ENCODE data around the gene JMJD1C. TPM values are rescaled to one million over a fixed set of nuclear protein-coding genes. Genes with fewer than 3 reads are reported as not detected.

The JMJD1C gene
- total and polyA plus RNA-seq, 3 donors from 2014 or later, result 29.7 to 111 (median 94.6) TPM

DNA sequence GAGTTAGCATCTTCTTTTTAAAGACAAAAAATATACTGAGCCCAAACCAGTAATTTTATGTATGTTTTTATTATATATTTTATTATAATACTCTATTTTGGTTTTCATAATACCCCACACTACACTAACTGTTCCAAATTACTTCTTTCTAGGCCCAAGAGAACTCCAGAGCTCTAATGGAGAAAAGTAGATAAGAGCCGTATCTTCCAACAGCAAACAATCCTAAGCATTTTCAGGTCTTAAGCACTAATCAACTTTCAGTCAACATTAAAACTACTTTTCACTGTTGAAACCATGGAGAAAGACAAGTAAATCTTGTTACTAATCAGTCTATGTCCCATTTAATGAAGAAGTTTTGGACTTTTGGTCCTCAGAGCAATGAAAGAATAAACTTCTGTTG is 55.1 kb downstream of the JMJD1C start:
- no peak overlapping the region for H3K4me3 ChIP-seq
- H3K27ac ChIP-seq, result no peak overlapping the region
- H3K9me3 ChIP-seq, result no peaks in the 10 kb centered on the region
- no peak for DNase-seq
- TF ChIP-seq, protein P1, sequence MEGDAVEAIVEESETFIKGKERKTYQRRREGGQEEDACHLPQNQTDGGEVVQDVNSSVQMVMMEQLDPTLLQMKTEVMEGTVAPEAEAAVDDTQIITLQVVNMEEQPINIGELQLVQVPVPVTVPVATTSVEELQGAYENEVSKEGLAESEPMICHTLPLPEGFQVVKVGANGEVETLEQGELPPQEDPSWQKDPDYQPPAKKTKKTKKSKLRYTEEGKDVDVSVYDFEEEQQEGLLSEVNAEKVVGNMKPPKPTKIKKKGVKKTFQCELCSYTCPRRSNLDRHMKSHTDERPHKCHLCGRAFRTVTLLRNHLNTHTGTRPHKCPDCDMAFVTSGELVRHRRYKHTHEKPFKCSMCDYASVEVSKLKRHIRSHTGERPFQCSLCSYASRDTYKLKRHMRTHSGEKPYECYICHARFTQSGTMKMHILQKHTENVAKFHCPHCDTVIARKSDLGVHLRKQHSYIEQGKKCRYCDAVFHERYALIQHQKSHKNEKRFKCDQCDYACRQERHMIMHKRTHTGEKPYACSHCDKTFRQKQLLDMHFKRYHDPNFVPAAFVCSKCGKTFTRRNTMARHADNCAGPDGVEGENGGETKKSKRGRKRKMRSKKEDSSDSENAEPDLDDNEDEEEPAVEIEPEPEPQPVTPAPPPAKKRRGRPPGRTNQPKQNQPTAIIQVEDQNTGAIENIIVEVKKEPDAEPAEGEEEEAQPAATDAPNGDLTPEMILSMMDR (IDR thresholded peaks at IDR 0.05), result no peak
- intact Hi-C loops (cut with DNase I; ENCODE audit: low total_unique reads), result no loop called here
- 56 to 65% methylated on average over 1 of the region's 1 CpG for WGBS, 2 donors
- H3K27me3 ChIP-seq, result no peaks in the 10 kb centered on the region
- H3K36me3 ChIP-seq (ENCODE audit: low read depth, missing control alignments), result no peaks in the 10 kb centered on the region
- no peaks in the 10 kb centered on the region for H3K4me1 ChIP-seq

DNA sequence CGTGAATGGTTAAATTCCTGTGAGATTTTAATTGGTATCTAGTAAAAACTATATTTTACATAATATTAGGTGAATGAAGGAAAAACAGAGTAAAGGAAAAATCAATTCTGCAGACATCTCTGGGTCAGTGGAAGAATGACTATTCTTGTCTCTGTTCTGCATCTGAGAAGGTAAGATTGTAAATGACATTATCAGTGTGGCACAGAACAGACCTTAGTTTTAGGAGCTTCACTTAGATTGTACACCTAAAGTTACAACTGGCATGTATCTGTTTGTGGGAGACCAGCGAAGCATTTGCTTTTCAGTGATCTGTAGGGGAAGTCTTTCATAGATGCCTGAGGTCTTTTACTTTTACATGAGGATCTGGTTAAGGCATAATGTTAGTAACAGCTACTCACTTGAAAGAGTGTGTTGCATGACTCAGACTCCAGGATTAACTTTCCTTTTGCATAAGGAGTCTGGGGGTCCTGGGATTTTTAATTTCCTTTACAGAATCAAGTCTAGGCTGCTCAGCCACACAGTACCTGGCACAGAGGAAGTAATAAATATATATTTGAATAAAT is 56.2 kb downstream of the JMJD1C start:
- Histone ChIP-seq H3K36me3 (ENCODE audit: low read depth, missing control alignments) (no peaks in the 10 kb centered on the region), H3K27ac (no peak overlapping the region), H3K4me3 (no peak overlapping the region), H3K4me1 (no peaks in the 10 kb centered on the region), H3K9me3 (no peaks in the 10 kb centered on the region), H3K27me3 (no peaks in the 10 kb centered on the region)
- WGBS, 2 donors, result 76 to 88% methylated on average over 2 of the region's 2 CpGs
- no peak for DNase-seq
- intact Hi-C loops (cut with DNase I; ENCODE audit: low total_unique reads), result no loop called here
- TF ChIP-seq, protein P1 (IDR thresholded peaks at IDR 0.05), result no peak
- TF ChIP-seq POLR2A (IDR thresholded peaks at IDR 0.05), result no peak

DNA sequence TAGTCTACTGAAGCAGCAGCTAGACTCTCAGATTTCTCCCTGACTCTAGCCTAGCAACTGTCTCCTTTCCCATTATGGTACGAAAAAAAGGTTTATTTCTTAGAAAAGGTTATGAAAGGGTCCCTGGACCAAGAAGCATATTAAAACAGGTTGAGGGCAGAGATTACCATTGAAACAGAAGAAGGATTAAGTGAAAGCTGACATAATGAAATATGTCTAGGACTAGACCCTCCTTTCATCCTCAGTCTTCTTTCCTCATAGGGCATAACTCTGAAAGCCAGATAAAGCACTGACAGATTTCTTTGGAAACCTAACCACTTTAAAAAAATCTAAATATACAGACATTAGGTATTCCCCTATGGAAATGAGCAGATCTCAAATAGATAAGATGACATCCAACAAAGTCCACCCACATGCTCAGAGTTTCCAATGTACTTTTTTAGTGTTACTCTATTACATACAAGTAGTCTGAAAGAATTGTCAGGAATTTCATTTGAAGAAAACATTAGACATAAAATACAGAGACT is 58.6 kb downstream of the JMJD1C start:
- Histone ChIP-seq H3K27ac (no peak overlapping the region), H3K36me3 (ENCODE audit: low read depth, missing control alignments) (no peaks in the 10 kb centered on the region), H3K4me1 (no peaks in the 10 kb centered on the region), H3K9me3 (no peaks in the 10 kb centered on the region), H3K4me3 (no peak overlapping the region), H3K27me3 (no peaks in the 10 kb centered on the region)
- WGBS, 2 donors, result 94 to 100% methylated on average over 1 of the region's 1 CpG
- TF ChIP-seq, protein P1 (IDR thresholded peaks at IDR 0.05), result no peak
- no peak for TF ChIP-seq POLR2A (IDR thresholded peaks at IDR 0.05)
- intact Hi-C loops (cut with DNase I; ENCODE audit: low total_unique reads), result no loop called here
- DNase-seq, result no peak

DNA sequence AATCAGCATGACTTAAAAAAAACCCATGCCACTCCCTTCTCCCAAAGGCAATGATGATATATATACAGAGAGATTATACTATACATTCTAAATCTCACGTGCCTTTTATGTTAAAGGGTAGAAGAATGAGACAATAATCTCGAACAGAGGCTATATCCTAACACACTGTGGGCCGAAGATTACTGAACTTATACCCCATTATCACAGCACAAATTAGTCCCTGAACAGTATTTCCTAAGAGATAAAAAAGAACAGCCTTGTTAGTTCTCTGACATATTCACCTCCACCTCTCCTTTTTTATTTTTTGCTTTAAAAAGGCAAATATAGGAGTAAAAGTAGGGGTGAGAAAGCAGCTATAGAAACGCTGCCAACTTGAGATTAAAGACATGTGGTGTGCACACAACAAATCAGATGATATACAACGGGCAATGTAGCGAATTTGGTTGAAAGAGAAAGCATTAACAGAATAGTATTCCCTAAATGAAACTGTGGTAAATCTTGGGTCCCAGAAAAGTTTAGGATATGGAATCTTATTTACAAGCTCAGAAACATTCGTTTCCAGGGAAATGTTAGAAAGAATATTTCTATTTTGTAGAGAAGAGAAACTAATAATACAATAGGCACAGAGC is 69.5 kb downstream of the JMJD1C start:
- intact Hi-C loops (cut with DNase I; ENCODE audit: low total_unique reads), result no loop called here
- Histone ChIP-seq H3K36me3 (ENCODE audit: low read depth, missing control alignments) (no peaks in the 10 kb centered on the region), H3K27me3 (no peaks in the 10 kb centered on the region), H3K9me3 (no peaks in the 10 kb centered on the region), H3K4me1 (no peaks in the 10 kb centered on the region), H3K27ac (no peak overlapping the region), H3K4me3 (no peak overlapping the region)
- TF ChIP-seq, protein P1 (IDR thresholded peaks at IDR 0.05), result no peak
- no peak for TF ChIP-seq POLR2A (IDR thresholded peaks at IDR 0.05)
- DNase-seq, result no peak
- WGBS, 2 donors, result 36 to 40% methylated on average over 7 of the region's 7 CpGs

DNA sequence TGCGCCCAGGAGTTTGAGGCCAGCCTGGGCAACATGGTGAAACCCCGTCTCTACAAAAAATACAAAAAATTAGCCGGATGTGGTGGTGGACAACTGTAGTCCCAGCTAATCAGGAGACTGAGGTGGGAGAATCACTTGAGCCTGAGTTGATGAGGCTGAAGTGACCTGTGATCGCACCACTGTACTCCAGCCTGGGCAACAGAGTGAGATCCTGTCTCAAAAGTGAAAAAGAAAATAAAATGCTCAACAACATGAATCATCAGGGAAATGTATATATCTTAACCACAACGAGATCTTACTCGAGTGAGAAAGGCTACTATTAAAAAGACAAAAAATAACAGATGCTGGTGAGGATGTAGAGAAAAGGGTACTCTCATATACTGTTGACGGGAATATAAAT is 72.7 kb downstream of the JMJD1C start:
- Histone ChIP-seq H3K27me3 (no peaks in the 10 kb centered on the region), H3K4me1 (no peaks in the 10 kb centered on the region), H3K36me3 (ENCODE audit: low read depth, missing control alignments) (no peaks in the 10 kb centered on the region), H3K4me3 (no peak overlapping the region), H3K9me3 (no peaks in the 10 kb centered on the region), H3K27ac (no peak overlapping the region)
- intact Hi-C loops (cut with DNase I; ENCODE audit: low total_unique reads), result no loop called here
- TF ChIP-seq, protein P1 (IDR thresholded peaks at IDR 0.05), result no peak
- TF ChIP-seq POLR2A (IDR thresholded peaks at IDR 0.05), result no peak
- 95% methylated on average over 7 of the region's 7 CpGs for WGBS, 2 donors
- no peak for DNase-seq
